H1 (cell line): Measurements from ENCODE around the gene SLC38A7. TPM values are rescaled to one million over a fixed set of nuclear protein-coding genes. Genes with fewer than 3 reads are reported as not detected.

Experiments used
- CTCF ChIA-PET: fragments of 300-600 bp; sonication (Branson Sonifier 250); formaldehyde crosslinking; loops from one replicate; lab custom pipeline; 2021; ENCODE audit not compliant: partially characterized antibody; lab: Charles Lee
- POLR2A ChIA-PET: fragments of 300-600 bp; sonication (Branson Sonifier 250); formaldehyde crosslinking; loops from one replicate; lab custom pipeline; 2021; ENCODE audit warnings: inconsistent platforms; ENCODE audit not compliant: partially characterized antibody; lab: Charles Lee
- DNase-seq, 2 experiments: peaks; one replicate each; pipeline versions ENCODE4 v3.0.0 to v3.0.0-alpha.2; 2010 to 2022; ENCODE audit warnings: low spot score in 2 of 2, low read depth in 1 of 2, mixed read lengths in 1 of 2
- FAIRE-seq: peaks from 2 replicates; lab custom pipeline; 2011; peaks lifted over from hg19 to GRCh38; lab: Jason Lieb, UNC
- H2AFZ ChIP-seq: 2 replicates; pipeline ENCODE4 v1.8.1; 2012; ENCODE audit warnings: low read length, inconsistent platforms
- H2AK5ac ChIP-seq: 2 replicates; pipeline ENCODE4 v1.6.1; 2013; ENCODE audit warnings: low read depth, low read length
- H2BK120ac ChIP-seq: replicated peaks from 2 replicates; pipeline ENCODE3; 2013; ENCODE audit warnings: low read depth, low read length, inconsistent platforms
- H2BK12ac ChIP-seq: 2 replicates; pipeline ENCODE4 v1.6.1; 2013; ENCODE audit warnings: low read depth, low read length
- H2BK15ac ChIP-seq: 2 replicates; pipeline ENCODE4 v1.6.1; 2013; ENCODE audit warnings: low read length
- H2BK20ac ChIP-seq: 2 replicates; pipeline ENCODE4 v1.6.1; 2013; ENCODE audit warnings: low read length
- H2BK5ac ChIP-seq: 2 replicates; pipeline ENCODE4 v1.6.1; 2013; ENCODE audit warnings: low read depth, low read length
- H3K14ac ChIP-seq: 2 replicates; pipeline ENCODE4 v1.6.1; 2013; ENCODE audit warnings: inconsistent platforms; ENCODE audit not compliant: insufficient read length
- H3K18ac ChIP-seq: 2 replicates; pipeline ENCODE4 v1.6.1; 2013; ENCODE audit warnings: low read length; ENCODE audit errors: extremely low read depth
- H3K23ac ChIP-seq: 2 replicates; pipeline ENCODE4 v1.6.1; 2013; ENCODE audit warnings: inconsistent platforms; ENCODE audit not compliant: insufficient read length
- H3K23me2 ChIP-seq: 2 replicates; pipeline ENCODE4 v1.6.1; 2013; ENCODE audit warnings: low read depth, low read length
- H3K27ac ChIP-seq: 2 replicates; pipeline ENCODE4 v1.6.1; 2011; ENCODE audit warnings: low read depth, low read length, inconsistent platforms
- H3K27me3 ChIP-seq, 4 experiments: replicated peaks in 1 of 4; 1 replicate in 1 of 4; 2 replicates in 3 of 4; pipeline versions ENCODE4 v1.6.1 to v1.8.1; 2011 to 2013; ENCODE audit warnings: low read length in 3 of 4, mild to moderate bottlenecking in 3 of 4, inconsistent platforms in 2 of 4, mixed read lengths in 2 of 4, moderate library complexity in 1 of 4; ENCODE audit not compliant: control insufficient read depth in 3 of 4, insufficient read depth in 3 of 4; ENCODE audit errors: extremely low read depth in 1 of 4
- H3K36me3 ChIP-seq, 4 experiments: 2 replicates each; pipeline versions ENCODE4 v1.6.1 to v1.8.1; 2011 to 2013; ENCODE audit warnings: mild to moderate bottlenecking in 4 of 4, low read length in 3 of 4, moderate library complexity in 2 of 4, control low read depth in 1 of 4, inconsistent platforms in 1 of 4; ENCODE audit not compliant: insufficient read depth in 4 of 4, control insufficient read depth in 2 of 4
- H3K4ac ChIP-seq: replicated peaks from 2 replicates; pipeline ENCODE3; 2013; ENCODE audit warnings: low read length, low read depth, mixed read lengths, inconsistent platforms; ENCODE audit not compliant: insufficient read length
- H3K4me1 ChIP-seq, 4 experiments: replicated peaks in 1 of 4; 1 replicate in 1 of 4; 2 replicates in 3 of 4; pipeline versions ENCODE4 v1.6.1 to v1.8.1; 2011 to 2013; ENCODE audit warnings: low read length in 3 of 4, inconsistent platforms in 2 of 4, mixed read lengths in 1 of 4; ENCODE audit not compliant: insufficient read depth in 4 of 4, control insufficient read depth in 3 of 4
- H3K4me2 ChIP-seq, 2 experiments: 2 replicates each; pipeline versions ENCODE4 v1.6.1 to v1.8.1; 2011 to 2013; ENCODE audit warnings: low read depth in 2 of 2, low read length in 2 of 2, control low read depth in 1 of 2, inconsistent platforms in 1 of 2, mild to moderate bottlenecking in 1 of 2; ENCODE audit not compliant: insufficient read depth in 1 of 2
- H3K4me3 ChIP-seq, 4 experiments: fragments of 200-600, 300-600 bp in 1 of 4; sonication (generic), shearing (Covaris generic), sonication (Bioruptor Twin) in 1 of 4; 2 replicates each; pipeline versions ENCODE4 v1.5.1 to v1.8.1; 2011 to 2016; ENCODE audit warnings: low read length in 4 of 4, low read depth in 3 of 4, control low read depth in 2 of 4, inconsistent platforms in 2 of 4, mild to moderate bottlenecking in 2 of 4, mixed read lengths in 1 of 4, moderate library complexity in 1 of 4; ENCODE audit not compliant: insufficient read depth in 2 of 4; ENCODE audit errors: extremely low read depth in 1 of 4
- H3K56ac ChIP-seq: replicated peaks from 2 replicates; pipeline ENCODE3; 2013; ENCODE audit warnings: low read depth, mild to moderate bottlenecking, mixed read lengths, low read length, inconsistent platforms; ENCODE audit not compliant: insufficient read length
- H3K79me1 ChIP-seq: 2 replicates; pipeline ENCODE4 v1.6.1; 2013; ENCODE audit warnings: low read depth, low read length, control low read depth
- H3K79me2 ChIP-seq, 2 experiments: 2 replicates each; pipeline versions ENCODE4 v1.6.1 to v1.8.1; 2012 to 2013; ENCODE audit warnings: low read length in 2 of 2, mild to moderate bottlenecking in 2 of 2, inconsistent platforms in 1 of 2; ENCODE audit not compliant: insufficient read depth in 2 of 2, control insufficient read depth in 1 of 2
- H3K9ac ChIP-seq, 4 experiments: replicated peaks in 1 of 4; 1 replicate in 1 of 4; 2 replicates in 3 of 4; pipeline versions ENCODE4 v1.6.1 to v1.8.1; 2011 to 2013; ENCODE audit warnings: low read depth in 3 of 4, low read length in 3 of 4, control low read depth in 2 of 4, mild to moderate bottlenecking in 2 of 4, moderate library complexity in 2 of 4, inconsistent platforms in 1 of 4; ENCODE audit errors: extremely low read depth in 1 of 4
- H3K9me3 ChIP-seq, 2 experiments: 2 replicates each; pipeline versions ENCODE4 v1.6.1 to v1.8.1; 2012 to 2013; ENCODE audit warnings: mild to moderate bottlenecking in 2 of 2, moderate library complexity in 2 of 2, control low read depth in 1 of 2, inconsistent platforms in 1 of 2, low read depth in 1 of 2, low read length in 1 of 2, mixed read lengths in 1 of 2; ENCODE audit not compliant: insufficient read depth in 2 of 2
- H4K20me1 ChIP-seq, 2 experiments: replicated peaks in 1 of 2; 2 replicates each; pipeline versions ENCODE3 to v1.8.1; 2011 to 2013; ENCODE audit warnings: inconsistent platforms in 2 of 2, low read length in 2 of 2, mild to moderate bottlenecking in 1 of 2; ENCODE audit not compliant: insufficient read depth in 2 of 2, control insufficient read depth in 1 of 2
- H4K5ac ChIP-seq: 2 replicates; pipeline ENCODE4 v1.6.1; 2013; ENCODE audit warnings: low read length, low read depth, mixed read lengths, inconsistent platforms; ENCODE audit not compliant: insufficient read length
- H4K8ac ChIP-seq: 2 replicates; pipeline ENCODE4 v1.8.0; 2013; ENCODE audit warnings: mild to moderate bottlenecking, moderate library complexity, low read length, inconsistent platforms; ENCODE audit not compliant: insufficient read depth; ENCODE audit errors: extremely low read depth
- H4K91ac ChIP-seq: replicated peaks from 2 replicates; pipeline ENCODE3; 2013; ENCODE audit warnings: low read length, mixed read lengths, inconsistent platforms; ENCODE audit not compliant: insufficient read length
- ATF3 ChIP-seq: IDR thresholded peaks from 2 replicates; pipeline ENCODE4 v1.6.1; 2011; ENCODE audit warnings: low read depth, mild to moderate bottlenecking, low read length; ENCODE audit not compliant: insufficient read depth
- CBX8 ChIP-seq: fragments of 300-800, 300-1000 bp; sonication (generic); IDR thresholded peaks from 2 replicates; pipeline ENCODE4 v1.7.1; 2016; ENCODE audit warnings: low read depth, low read length, borderline replicate concordance
- CREB1 ChIP-seq: IDR thresholded peaks from 2 replicates; pipeline ENCODE4 v1.6.1; 2012; ENCODE audit warnings: inconsistent platforms
- CTBP2 ChIP-seq: IDR thresholded peaks from 2 replicates; pipeline ENCODE4 v1.7.0; 2011; ENCODE audit warnings: borderline replicate concordance, mild to moderate bottlenecking, moderate library complexity, mixed read lengths, low read length; ENCODE audit not compliant: insufficient read depth, insufficient read length
- EP300 ChIP-seq, 2 experiments: IDR thresholded peaks; 1 replicate in 1 of 2; 2 replicates in 1 of 2; pipeline ENCODE4 v1.6.1; 2011 to 2012; ENCODE audit warnings: low read depth in 2 of 2, low read length in 2 of 2, mild to moderate bottlenecking in 2 of 2, borderline replicate concordance in 1 of 2, inconsistent platforms in 1 of 2, moderate library complexity in 1 of 2
- GABPA ChIP-seq: IDR thresholded peaks from 2 replicates; pipeline ENCODE4 v1.6.1; 2011; ENCODE audit warnings: mild to moderate bottlenecking, low read length, moderate library complexity, borderline replicate concordance; ENCODE audit not compliant: insufficient read depth
- HDAC2 ChIP-seq, 2 experiments: fragments of 300-600 bp in 1 of 2; sonication (generic) in 1 of 2; IDR thresholded peaks; 2 replicates each; pipeline ENCODE4 v1.6.1; 2011 to 2012; ENCODE audit warnings: low read depth in 2 of 2, low read length in 2 of 2, mild to moderate bottlenecking in 2 of 2, moderate library complexity in 2 of 2, borderline replicate concordance in 1 of 2, inconsistent platforms in 1 of 2
- KDM4A ChIP-seq: IDR thresholded peaks from one replicate; pipeline ENCODE4 v1.7.1; 2012; ENCODE audit warnings: low read depth, mild to moderate bottlenecking, moderate library complexity, low read length, inconsistent platforms; ENCODE audit not compliant: severe bottlenecking
- KDM5A ChIP-seq: fragments of 200-600 bp; IDR thresholded peaks from 2 replicates; pipeline ENCODE4 v1.7.1; 2012; ENCODE audit warnings: mild to moderate bottlenecking, low read length, inconsistent platforms, mixed read lengths
- SIRT6 ChIP-seq: IDR thresholded peaks from one replicate; pipeline ENCODE4 v1.7.1; 2012; ENCODE audit warnings: low read length, inconsistent platforms
- SIX5 ChIP-seq: IDR thresholded peaks from 2 replicates; pipeline ENCODE4 v1.6.1; 2011; ENCODE audit warnings: mild to moderate bottlenecking, low read depth, low read length
- SRF ChIP-seq: IDR thresholded peaks from 2 replicates; pipeline ENCODE4 v1.6.1; 2011; ENCODE audit warnings: mild to moderate bottlenecking, low read depth, low read length, moderate library complexity
- YY1 ChIP-seq: IDR thresholded peaks from 2 replicates; pipeline ENCODE4 v1.6.1; 2011; ENCODE audit warnings: low read depth, mild to moderate bottlenecking, low read length
- ZNF274 ChIP-seq: IDR thresholded peaks from 2 replicates; pipeline ENCODE4 v1.7.0; 2012; ENCODE audit warnings: low read length, borderline replicate concordance; ENCODE audit errors: extremely low read depth
- WGBS, 2 experiments: shearing (Covaris generic) in 1 of 2; methylation state at CpG; one replicate each; pipeline versions ENCODE4 v1.1.6 to v1.1.7; 2013 to 2015; ENCODE audit warnings: low lambda C conversion rate in 2 of 2, mixed read lengths in 2 of 2, inconsistent platforms in 1 of 2, low coverage in 1 of 2, missing lambda C conversion rate in 1 of 2; ENCODE audit not compliant: insufficient replicate concordance in 2 of 2, insufficient coverage in 1 of 2, insufficient read length in 1 of 2; ENCODE audit errors: extremely low coverage in 1 of 2, missing lambda C conversion rate in 1 of 2; 5-methylcytosine and 5-hydroxymethylcytosine counted together
- polyA plus RNA-seq, 7 experiments: library from polyadenylated mRNA; depleted of rRNA in 3 of 7; stranded (reverse) in 5 of 7; unstranded in 2 of 7; fragments of >200 nt in 5 of 7; fragments of 200-250 nt in 2 of 7; gene quantifications; 1 replicate in 5 of 7; 2 replicates in 1 of 7; 4 replicates in 1 of 7; pipeline versions ENCODE4 v1.2.1 to v1.2.3, GENCODE V29; 2011 to 2013; ENCODE audit warnings: missing spikeins in 2 of 7, mixed read lengths in 2 of 7
- total RNA-seq: library from RNA; stranded (reverse); fragmentation: NEBNext Ultra II Directional; extraction: Animal tissue kit (Norgen Biotek cat#: 25700); gene quantifications from 2 replicates; pipeline ENCODE4 v1.2.1, GENCODE V29; 2021

Gene SLC38A7
- total and polyA plus RNA-seq, 2 of the 8 experiments (the other 6 are each of a cell fraction or from before 2014, with no cell fraction given), result 26.7 to 28.0 TPM

GRCh38 chr16:58692450-58692849 lies 7.9 kb upstream of the SLC38A7 start:
- H3K9ac ChIP-seq, result no peak overlapping the region
- POLR2A ChIA-PET, result no interaction called here
- TF ChIP-seq KDM4A, result no peak
- no peak for TF ChIP-seq KDM5A
- TF ChIP-seq CBX8, result no peak
- TF ChIP-seq SRF, result no peak
- TF ChIP-seq SIRT6, result no peak
- no peak for TF ChIP-seq SIX5
- no peak for TF ChIP-seq ZNF274
- TF ChIP-seq ATF3, result no peak
- TF ChIP-seq GABPA, result no peak
- TF ChIP-seq CREB1, result no peak
- no peak for TF ChIP-seq EP300 (IDR thresholded peaks at IDR 0.05; ENCODE audit: borderline replicate concordance in 1 of 2, low read depth in 2 of 2, low read length in 2 of 2)
- no peak for TF ChIP-seq HDAC2 (IDR thresholded peaks at IDR 0.05; ENCODE audit: borderline replicate concordance in 1 of 2, low read depth in 2 of 2, low read length in 2 of 2)
- TF ChIP-seq CTBP2, result no peak
- no peak for TF ChIP-seq YY1

More at GRCh38 chr16:58692450-58692849, 7.9 kb upstream of the SLC38A7 start:
- Histone ChIP-seq H2BK15ac (no peak overlapping the region), H3K14ac (no peak overlapping the region), H3K23me2 (no peaks in the 10 kb centered on the region), H3K4me3 (no peak overlapping the region), H4K8ac (no peak overlapping the region), H2BK12ac (no peak overlapping the region), H3K79me2 (no peaks in the 10 kb centered on the region), H4K20me1 (no peaks in the 10 kb centered on the region), H2BK5ac (no peak overlapping the region), H3K36me3 (no peaks in the 10 kb centered on the region), H3K4ac (no peak overlapping the region), H3K4me2 (no peak overlapping the region), H3K27ac (no peak overlapping the region), H4K91ac (no peak overlapping the region), H2BK120ac (no peak overlapping the region), H3K23ac (no peak overlapping the region), H2BK20ac (no peak overlapping the region), H3K18ac (no peak overlapping the region), H3K56ac (no peak overlapping the region), H3K27me3 (no peaks in the 10 kb centered on the region), H3K79me1 (no peaks in the 10 kb centered on the region), H3K4me1 (no peaks in the 10 kb centered on the region), H2AK5ac (no peak overlapping the region), H2AFZ (no peak overlapping the region), H3K9me3 (peaks cover 0 to 3% of the 10 kb centered on the region in 2 experiments; a peak in 2 of 4 replicates), H4K5ac (no peak overlapping the region)
- CTCF ChIA-PET, result interaction anchor here (1.0 kb wide), 1 partner anchor 11 kb away, joined by 3 read pairs; no protein-coding TSS in a partner anchor
- no peak for DNase-seq
- FAIRE-seq, result no peak
- whole genome bisulfite sequencing, 2 experiments, result 94% methylated on average over 1 of the region's 1 CpG; no CpG with 5 or more reads in 1 of the 2 experiments
